ENCODE measurements around the gene TGFBR3. TPM values are rescaled to one million over a fixed set of nuclear protein-coding genes. Genes with fewer than 3 reads are reported as not detected.
A peak's percentile ranks its signal among the peaks of the same experiment; 100 is the strongest.

Gene TGFBR3
- total and polyA plus RNA-seq, 9 of the 15 experiments (the other 6 are each of a cell fraction or from before 2014, with no cell fraction given) = 3.6 to 32.4 (median 15.6) TPM

- Histone ChIP-seq H4K20me1 (replicated peaks; ENCODE audit: control insufficient read depth, insufficient read depth, low read length) (no peaks in the 10 kb centered on the region), H3K4me1 (replicated peaks in 1 of 2; ENCODE audit: control insufficient read depth in 2 of 2, insufficient read depth in 2 of 2, low read length in 2 of 2) (peaks cover 21 to 57% of the 10 kb centered on the region in 2 experiments), H3K9ac (ENCODE audit: insufficient read depth in 1 of 2, low read depth in 2 of 2, low read length in 2 of 2) (no peak overlapping the region), H3K4me3 (no peak overlapping the region), H3K4me2 (ENCODE audit: insufficient read depth, low read length) (no peak overlapping the region), H3K9me1 (ENCODE audit: control insufficient read depth, insufficient read depth, low read length) (no peaks in the 10 kb centered on the region), H3K79me2 (ENCODE audit: control insufficient read depth, insufficient read depth, low read length) (no peaks in the 10 kb centered on the region; the same call in 2 of the 3 replicates), H3K36me3 (ENCODE audit: control insufficient read depth, insufficient read depth, low read length) (peaks cover 41% of the 10 kb centered on the region; the same call in 2 of the 3 replicates), H2AFZ (ENCODE audit: low read depth, low read length) (0 out of 2 replicates have a peak overlapping the region, but pooled peaks have one; percentile 4), H3K27me3 (ENCODE audit: control insufficient read depth in 2 of 2, insufficient read depth in 2 of 2, low read length in 2 of 2) (no peaks in the 10 kb centered on the region), H3K27ac (ENCODE audit: extremely low read depth, low read depth, low read length) (no peak overlapping the region; the same call in 2 of the 3 replicates), H3K9me3 (replicated peaks; ENCODE audit: control insufficient read depth, insufficient read depth, low read depth, low read length) (no peaks in the 10 kb centered on the region)
- DNase-seq (ENCODE audit: extremely low read depth in 1 of 4, low spot score in 3 of 4) (no peak), ATAC-seq (no peak), FAIRE-seq (no peak)
- BruUV-seq (replicated peaks) = no TSS peak
- POLR2A ChIA-PET = interaction anchor here (1.4 kb wide), 1 partner anchor 10 kb away, joined by 4 read pairs; no protein-coding TSS in a partner anchor
- intact Hi-C loops (cut with micrococcal nuclease) (loop anchor here (10.0 kb wide), 2 partner anchors 120 to 180 kb away; no protein-coding TSS in a partner anchor), in situ Hi-C loops (cut with MboI) (no loop called here)
- CTCF ChIA-PET (ENCODE audit: low intra/inter-chr PET ratio) = no interaction called here
- TF ChIP-seq HNRNPLL (IDR thresholded peaks at IDR 0.05; ENCODE audit: low read depth, low read length, poor library complexity, severe bottlenecking) (no peak), CBX2 (IDR thresholded peaks at IDR 0.05; ENCODE audit: insufficient read depth, low read length, poor library complexity, severe bottlenecking) (no peak), MECOM (CRISPR knock-in tag; IDR thresholded peaks at IDR 0.05) (no peak), CBFA2T3 (IDR thresholded peaks at IDR 0.05) (no peak), MIER1 (IDR thresholded peaks at IDR 0.05; ENCODE audit: low read depth) (no peak), TRIM24 (IDR thresholded peaks at IDR 0.05) (no peak), ZNF444 (CRISPR knock-in tag; IDR thresholded peaks at IDR 0.05) (no peak), ELF2 (CRISPR knock-in tag; IDR thresholded peaks at IDR 0.05) (no peak), RBM17 (IDR thresholded peaks at IDR 0.05; ENCODE audit: borderline replicate concordance, low read depth, low read length) (no peak), RBM15 (IDR thresholded peaks at IDR 0.05; ENCODE audit: insufficient read depth, low read length) (no peak), GABPB1 (CRISPR knock-in tag; IDR thresholded peaks at IDR 0.05) (no peak), CBFA2T2 (conservative IDR thresholded peaks at IDR 0.05) (no peak)
- 77% methylated on average over 8 of the region's 8 CpGs for WGBS (ENCODE audit: insufficient coverage, low coverage, missing lambda C conversion rate)
Measured at GRCh38 chr1:91734761-91735160, 151.2 kb downstream of the TGFBR3 start.
